Measurements from ENCODE around the gene C18orf32. TPM values are rescaled to one million over a fixed set of nuclear protein-coding genes. Genes with fewer than 3 reads are reported as not detected.

C18orf32 gene
- total and polyA plus RNA-seq, 2 of the 8 experiments (the other 6 are each of a cell fraction or from before 2014, with no cell fraction given): 17.3 to 20.1 TPM

DNA sequence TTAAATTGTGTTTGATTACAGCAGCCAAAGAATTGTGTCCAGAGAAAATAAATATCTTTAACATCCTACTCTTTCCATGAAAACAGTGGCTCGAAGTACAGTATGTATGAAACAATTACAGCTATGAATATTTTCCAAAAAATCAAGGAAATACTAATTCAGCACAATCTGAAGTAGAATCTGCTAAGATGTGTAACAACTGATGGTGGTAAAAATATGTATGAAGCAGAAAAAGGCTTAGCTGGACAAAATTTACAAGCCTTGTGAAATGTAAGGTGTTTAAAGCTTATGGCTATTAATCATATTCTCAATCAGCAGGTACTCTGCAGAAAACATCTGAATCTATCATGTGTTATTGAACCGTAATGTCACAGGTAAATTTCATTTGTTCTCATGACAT, 43.2 kb downstream of the C18orf32 start:
- TF ChIP-seq CREB1 (IDR thresholded peaks at IDR 0.05) (no peak), CHD2 (IDR thresholded peaks at IDR 0.05; ENCODE audit: low read length) (no peak), ZNF274 (IDR thresholded peaks at IDR 0.05; ENCODE audit: borderline replicate concordance, extremely low read depth, low read length) (no peak), YY1 (IDR thresholded peaks at IDR 0.05; ENCODE audit: low read depth, low read length) (no peak), GTF2F1 (IDR thresholded peaks at IDR 0.05; ENCODE audit: borderline replicate concordance, low read depth, low read length) (no peak)
- H3K36me3 ChIP-seq (ENCODE audit: control insufficient read depth in 2 of 4, insufficient read depth in 4 of 4, low read length in 3 of 4): no peaks in the 10 kb centered on the region
- H3K9me3 ChIP-seq (ENCODE audit: insufficient read depth in 2 of 2, low read depth in 1 of 2, low read length in 1 of 2): peaks cover 7 to 8% of the 10 kb centered on the region in 2 experiments; a peak in 2 of 4 replicates
- no peaks in the 10 kb centered on the region for H4K20me1 ChIP-seq (replicated peaks in 1 of 2; ENCODE audit: control insufficient read depth in 1 of 2, insufficient read depth in 2 of 2, low read length in 2 of 2)
- no peak overlapping the region for H3K9ac ChIP-seq (replicated peaks in 1 of 4; ENCODE audit: extremely low read depth in 1 of 4, low read depth in 3 of 4, low read length in 3 of 4)
- no peak overlapping the region for H4K91ac ChIP-seq (replicated peaks; ENCODE audit: insufficient read length, low read length)
- no peak overlapping the region for H3K27ac ChIP-seq (ENCODE audit: low read depth, low read length)
- H3K23ac ChIP-seq (ENCODE audit: insufficient read length): no peak overlapping the region
- H3K27me3 ChIP-seq (replicated peaks in 1 of 4; ENCODE audit: control insufficient read depth in 3 of 4, extremely low read depth in 1 of 4, insufficient read depth in 3 of 4, low read length in 3 of 4): no peaks in the 10 kb centered on the region
- H2BK120ac ChIP-seq (replicated peaks; ENCODE audit: low read depth, low read length): no peak overlapping the region
- no peak overlapping the region for H3K4me3 ChIP-seq (ENCODE audit: extremely low read depth in 1 of 4, insufficient read depth in 2 of 4, low read depth in 3 of 4, low read length in 4 of 4)
- POLR2A ChIA-PET (ENCODE audit: partially characterized antibody): interaction anchor here (1.3 kb wide), 1 partner anchor 9 kb away, joined by 3 read pairs; no protein-coding TSS in a partner anchor
- H3K4me2 ChIP-seq (ENCODE audit: insufficient read depth in 1 of 2, low read depth in 2 of 2, low read length in 2 of 2): no peak overlapping the region
- no peaks in the 10 kb centered on the region for H3K79me1 ChIP-seq (ENCODE audit: low read depth, low read length)
- no peak overlapping the region for H3K14ac ChIP-seq (ENCODE audit: insufficient read length)
- no peak overlapping the region for H2BK5ac ChIP-seq (ENCODE audit: low read depth, low read length)
- no peak overlapping the region for H4K5ac ChIP-seq (ENCODE audit: insufficient read length, low read depth, low read length)
- no peak overlapping the region for H2BK12ac ChIP-seq (ENCODE audit: low read depth, low read length)
- no peaks in the 10 kb centered on the region for H3K4me1 ChIP-seq (replicated peaks in 1 of 4; ENCODE audit: control insufficient read depth in 3 of 4, insufficient read depth in 4 of 4, low read length in 3 of 4)
- no peak overlapping the region for H2BK20ac ChIP-seq (ENCODE audit: low read length)
- CTCF ChIA-PET (ENCODE audit: partially characterized antibody): interaction anchor here (0.5 to 1.3 kb wide), 5 partner anchors 8 to 208 kb away, joined by 3 to 4 read pairs (median 3); no protein-coding TSS in a partner anchor
- FAIRE-seq (no peak), DNase-seq (ENCODE audit: low read depth in 1 of 2, low spot score in 2 of 2) (no peak)
- H2BK15ac ChIP-seq (ENCODE audit: low read length): no peak overlapping the region
- H3K56ac ChIP-seq (replicated peaks; ENCODE audit: insufficient read length, low read depth, low read length): no peak overlapping the region
- WGBS, 2 experiments (ENCODE audit: extremely low coverage in 1 of 2, insufficient coverage in 1 of 2, insufficient read length in 1 of 2, insufficient replicate concordance in 2 of 2, low coverage in 1 of 2, low lambda C conversion rate in 2 of 2, missing lambda C conversion rate in 1 of 2): 90% methylated on average over 2 of the region's 2 CpGs; no CpG with 5 or more reads in 1 of the 2 experiments
- no peak overlapping the region for H2AK5ac ChIP-seq (ENCODE audit: low read depth, low read length)
- H3K4ac ChIP-seq (replicated peaks; ENCODE audit: insufficient read length, low read depth, low read length): no peak overlapping the region
- H4K8ac ChIP-seq (ENCODE audit: extremely low read depth, insufficient read depth, low read length): no peak overlapping the region
- H3K18ac ChIP-seq (ENCODE audit: extremely low read depth, low read length): no peak overlapping the region
- peaks cover 0 to 2% of the 10 kb centered on the region in 2 experiments; a peak in 1 of 4 replicates for H3K79me2 ChIP-seq (ENCODE audit: control insufficient read depth in 1 of 2, insufficient read depth in 2 of 2, low read length in 2 of 2)
- no peaks in the 10 kb centered on the region for H3K23me2 ChIP-seq (ENCODE audit: low read depth, low read length)
- no peak overlapping the region for H2AFZ ChIP-seq (ENCODE audit: low read length)
